Uterus (tissue), 4 donors: Measurements from ENCODE around the gene CAMK1D. TPM values are rescaled to one million over a fixed set of nuclear protein-coding genes. Genes with fewer than 3 reads are reported as not detected.

Experiments
- DNase-seq, 2 donors: peaks; one replicate each; pipeline ENCODE4 v3.0.0-alpha.2; 2019 to 2020
- H3K27ac ChIP-seq, 2 donors: fragments of 200-600 bp; sonication (generic); 1 replicate in 1 of 2; 2 replicates in 1 of 2; pipeline ENCODE4 v1.5.1; 2016 to 2018
- H3K27me3 ChIP-seq, 2 donors: fragments of 200-600 bp; sonication (generic); one replicate each; pipeline ENCODE4 v1.5.1; 2018 to 2019; ENCODE audit warnings: control low read depth in 1 of 2
- H3K36me3 ChIP-seq, 2 donors: fragments of 200-600 bp; sonication (generic); one replicate each; pipeline ENCODE4 v1.5.1; 2019; ENCODE audit warnings: control low read depth in 1 of 2
- H3K4me1 ChIP-seq, 2 donors: fragments of 200-600 bp; sonication (generic); one replicate each; pipeline ENCODE4 v1.5.1; 2018 to 2019; ENCODE audit warnings: control low read depth in 1 of 2
- H3K4me3 ChIP-seq, 2 donors: fragments of 200-600 bp; sonication (generic); 1 replicate in 1 of 2; 2 replicates in 1 of 2; pipeline ENCODE4 v1.5.1; 2018 to 2019; ENCODE audit warnings: mild to moderate bottlenecking in 1 of 2
- H3K9me3 ChIP-seq, 2 donors: fragments of 200-600 bp; sonication (generic); one replicate each; pipeline ENCODE4 v1.5.1; 2019; ENCODE audit warnings: control low read depth in 1 of 2
- CTCF ChIP-seq, 4 experiments: fragments of 200-600 bp in 2 of 4; fragments of 450-650 bp in 2 of 4; sonication (generic) in 2 of 4; IDR thresholded peaks; one replicate each; pipeline ENCODE4 v1.5.1; 2016 to 2019; ENCODE audit warnings: antibody characterized with exemption in 4 of 4, mild to moderate bottlenecking in 2 of 4, moderate library complexity in 1 of 4
- POLR2A ChIP-seq, 2 donors: fragments of 450-650 bp; IDR thresholded peaks; one replicate each; pipeline ENCODE4 v1.6.1; 2016; ENCODE audit warnings: antibody characterized with exemption in 2 of 2, mild to moderate bottlenecking in 1 of 2, moderate library complexity in 1 of 2
- intact Hi-C: fragments of 100-400 bp; cut with DNase I; formaldehyde crosslinking; loops from one replicate; pipeline ENCODE4 v1.15.1; 2023; ENCODE audit warnings: low total_unique reads
- total RNA-seq, 4 donors: library from RNA; depleted of rRNA in 3 of 4; stranded (reverse); fragments of >200 nt in 3 of 4; gene quantifications; one replicate each; pipeline versions ENCODE4 v1.1.0 to v1.2.4, GENCODE V29; 2014 to 2023
- donor health status: DM: yes; HTN: yes; CAD: no.

Gene CAMK1D
- total RNA-seq, 4 donors from 2014 or later = 3.5 to 48.4 (median 10.8) TPM

- H3K27ac ChIP-seq = no peak overlapping the region
- intact Hi-C loops = no loop called here
- no peaks in the 10 kb centered on the region for H3K27me3 ChIP-seq
- TF ChIP-seq POLR2A (IDR thresholded peaks at IDR 0.05) (no peak), CTCF (IDR thresholded peaks at IDR 0.05) (no peak)
- no peak for DNase-seq
- H3K36me3 ChIP-seq = no peaks in the 10 kb centered on the region
- no peaks in the 10 kb centered on the region for H3K9me3 ChIP-seq
- H3K4me3 ChIP-seq = no peak overlapping the region
- no peaks in the 10 kb centered on the region for H3K4me1 ChIP-seq
Observed at GRCh38 chr10:12397941-12398340, 48.6 kb downstream of the CAMK1D start.

- DNase-seq = no peak
- TF ChIP-seq POLR2A (IDR thresholded peaks at IDR 0.05) (no peak), CTCF (IDR thresholded peaks at IDR 0.05) (no peak)
- Histone ChIP-seq H3K27ac (no peak overlapping the region), H3K4me3 (no peak overlapping the region), H3K27me3 (no peaks in the 10 kb centered on the region), H3K4me1 (no peaks in the 10 kb centered on the region), H3K9me3 (no peaks in the 10 kb centered on the region), H3K36me3 (no peaks in the 10 kb centered on the region)
- intact Hi-C loops = no loop called here
Observed at GRCh38 chr10:12400266-12400931, 51.1 kb downstream of the CAMK1D start.

- H3K4me1 ChIP-seq = no peaks in the 10 kb centered on the region
- no peak overlapping the region for H3K27ac ChIP-seq
- H3K36me3 ChIP-seq = no peaks in the 10 kb centered on the region
- intact Hi-C loops = no loop called here
- no peak for DNase-seq
- H3K4me3 ChIP-seq = no peak overlapping the region
- no peaks in the 10 kb centered on the region for H3K27me3 ChIP-seq
- H3K9me3 ChIP-seq = no peaks in the 10 kb centered on the region
- no peak for TF ChIP-seq POLR2A (IDR thresholded peaks at IDR 0.05)
- TF ChIP-seq CTCF (IDR thresholded peaks at IDR 0.05) = no peak
Observed at GRCh38 chr10:12401466-12401865, 52.1 kb downstream of the CAMK1D start.

GRCh38 chr10:12403119-12403518 is 53.8 kb downstream of the CAMK1D start:
- no peak for DNase-seq
- intact Hi-C loops = no loop called here
- Histone ChIP-seq H3K27ac (no peak overlapping the region), H3K27me3 (no peaks in the 10 kb centered on the region), H3K9me3 (no peaks in the 10 kb centered on the region), H3K4me1 (no peaks in the 10 kb centered on the region), H3K4me3 (no peak overlapping the region), H3K36me3 (no peaks in the 10 kb centered on the region)
- TF ChIP-seq POLR2A (IDR thresholded peaks at IDR 0.05) = no peak
- no peak for TF ChIP-seq CTCF (IDR thresholded peaks at IDR 0.05)

- no peak overlapping the region for H3K4me3 ChIP-seq
- TF ChIP-seq CTCF (IDR thresholded peaks at IDR 0.05) (no peak), POLR2A (IDR thresholded peaks at IDR 0.05) (no peak)
- H3K36me3 ChIP-seq = no peaks in the 10 kb centered on the region
- H3K27ac ChIP-seq = no peak overlapping the region
- H3K27me3 ChIP-seq = no peaks in the 10 kb centered on the region
- intact Hi-C loops = no loop called here
- no peaks in the 10 kb centered on the region for H3K4me1 ChIP-seq
- no peak for DNase-seq
- H3K9me3 ChIP-seq = no peaks in the 10 kb centered on the region
Observed at GRCh38 chr10:12405342-12406320, 56.3 kb downstream of the CAMK1D start.
